ENCODE data around the gene KCNH3. TPM values are rescaled to one million over a fixed set of nuclear protein-coding genes. Genes with fewer than 3 reads are reported as not detected.

KCNH3 gene
- polyA plus RNA-seq, 1 donor (not counting 4 experiments of a cell fraction or from before 2014, with no cell fraction given): 0.08 TPM

GRCh38 chr12:49568442-49569162 lies 29.8 kb downstream of the KCNH3 start:
- Histone ChIP-seq H3K9me1 (ENCODE audit: control insufficient read depth, extremely low read depth, insufficient read depth, low read length) (no peaks in the 10 kb centered on the region), H3K9ac (ENCODE audit: control insufficient read depth, extremely low read depth, insufficient read depth, low read length) (peak overlapping the region; percentile 98), H2AFZ (ENCODE audit: control insufficient read depth, low read length) (peak overlapping the region; percentile 99), H3K27ac (ENCODE audit: control insufficient read depth, insufficient read depth, low read length) (peak overlapping the region; percentile 97), H3K9me3 (ENCODE audit: control insufficient read depth, low read depth, low read length) (no peaks in the 10 kb centered on the region), H4K20me1 (ENCODE audit: control insufficient read depth, extremely low read depth, insufficient read depth, low read length) (no peaks in the 10 kb centered on the region), H3K4me2 (ENCODE audit: control insufficient read depth, extremely low read depth, insufficient read depth, low read depth, low read length) (peak overlapping the region; percentile 99), H3K79me2 (ENCODE audit: control insufficient read depth, insufficient read depth, low read length) (peaks cover 32% of the 10 kb centered on the region), H3K27me3 (ENCODE audit: control insufficient read depth, extremely low read depth, insufficient read depth, low read length) (no peaks in the 10 kb centered on the region), H3K36me3 (ENCODE audit: control insufficient read depth in 2 of 2, extremely low read depth in 1 of 2, insufficient read depth in 2 of 2, low read length in 2 of 2) (peaks cover 0 to 12% of the 10 kb centered on the region in 2 experiments), H3K4me1 (ENCODE audit: control insufficient read depth, extremely low read depth, insufficient read depth, low read length) (peaks cover 10% of the 10 kb centered on the region), H3K4me3 (ENCODE audit: control insufficient read depth in 2 of 3, extremely low read depth in 1 of 3, insufficient read depth in 2 of 3, low read depth in 1 of 3, low read length in 3 of 3) (peak overlapping the region; percentile 87 to 100 (median 95))
- FAIRE-seq (no peak), DNase-seq (ENCODE audit: low read depth, low spot score) (no peak)
- no peak for TF ChIP-seq EZH2 (IDR thresholded peaks at IDR 0.05; ENCODE audit: low read length)
- no peak for TF ChIP-seq CTCF (optimal IDR thresholded peaks at IDR 0.05 in 1 of 3, IDR thresholded peaks at IDR 0.05 in 1 of 3, conservative IDR thresholded peaks at IDR 0.05 in 1 of 3; ENCODE audit: extremely low read depth in 1 of 3, insufficient read depth in 2 of 3, low read length in 3 of 3)
- dilution Hi-C loops (cut with MboI; ENCODE audit: extremely low pct_ligation_motif_present, low sequenced_read_pairs): no loop called here

- H3K4me1 ChIP-seq (ENCODE audit: control insufficient read depth, extremely low read depth, insufficient read depth, low read length): no peaks in the 10 kb centered on the region
- no peak for TF ChIP-seq CTCF (optimal IDR thresholded peaks at IDR 0.05 in 1 of 3, IDR thresholded peaks at IDR 0.05 in 1 of 3, conservative IDR thresholded peaks at IDR 0.05 in 1 of 3; ENCODE audit: extremely low read depth in 1 of 3, insufficient read depth in 2 of 3, low read length in 3 of 3)
- no peak for TF ChIP-seq EZH2 (IDR thresholded peaks at IDR 0.05; ENCODE audit: low read length)
- no peak overlapping the region for H3K4me2 ChIP-seq (ENCODE audit: control insufficient read depth, extremely low read depth, insufficient read depth, low read depth, low read length)
- H3K9me1 ChIP-seq (ENCODE audit: control insufficient read depth, extremely low read depth, insufficient read depth, low read length): no peaks in the 10 kb centered on the region
- H3K27me3 ChIP-seq (ENCODE audit: control insufficient read depth, extremely low read depth, insufficient read depth, low read length): no peaks in the 10 kb centered on the region
- DNase-seq (ENCODE audit: low read depth, low spot score) (no peak), FAIRE-seq (no peak)
- H2AFZ ChIP-seq (ENCODE audit: control insufficient read depth, low read length): no peak overlapping the region
- no peak overlapping the region for H3K9ac ChIP-seq (ENCODE audit: control insufficient read depth, extremely low read depth, insufficient read depth, low read length)
- dilution Hi-C loops (cut with MboI; ENCODE audit: extremely low pct_ligation_motif_present, low sequenced_read_pairs): no loop called here
- H4K20me1 ChIP-seq (ENCODE audit: control insufficient read depth, extremely low read depth, insufficient read depth, low read length): no peaks in the 10 kb centered on the region
- H3K9me3 ChIP-seq (ENCODE audit: control insufficient read depth, low read depth, low read length): no peaks in the 10 kb centered on the region
- no peak overlapping the region for H3K4me3 ChIP-seq (ENCODE audit: control insufficient read depth in 2 of 3, extremely low read depth in 1 of 3, insufficient read depth in 2 of 3, low read depth in 1 of 3, low read length in 3 of 3)
- no peaks in the 10 kb centered on the region for H3K79me2 ChIP-seq (ENCODE audit: control insufficient read depth, insufficient read depth, low read length)
- H3K36me3 ChIP-seq (ENCODE audit: control insufficient read depth in 2 of 2, extremely low read depth in 1 of 2, insufficient read depth in 2 of 2, low read length in 2 of 2): peaks cover 2 to 5% of the 10 kb centered on the region in 2 experiments
- no peak overlapping the region for H3K27ac ChIP-seq (ENCODE audit: control insufficient read depth, insufficient read depth, low read length)
Measured at GRCh38 chr12:49577589-49578315, 38.9 kb downstream of the KCNH3 start.
